ENCODE measurements around the gene TGFB1I1. TPM values are rescaled to one million over a fixed set of nuclear protein-coding genes. Genes with fewer than 3 reads are reported as not detected.

Gene TGFB1I1
- total RNA-seq, 1 experiment from 2014 or later, result 9.3 TPM

DNA sequence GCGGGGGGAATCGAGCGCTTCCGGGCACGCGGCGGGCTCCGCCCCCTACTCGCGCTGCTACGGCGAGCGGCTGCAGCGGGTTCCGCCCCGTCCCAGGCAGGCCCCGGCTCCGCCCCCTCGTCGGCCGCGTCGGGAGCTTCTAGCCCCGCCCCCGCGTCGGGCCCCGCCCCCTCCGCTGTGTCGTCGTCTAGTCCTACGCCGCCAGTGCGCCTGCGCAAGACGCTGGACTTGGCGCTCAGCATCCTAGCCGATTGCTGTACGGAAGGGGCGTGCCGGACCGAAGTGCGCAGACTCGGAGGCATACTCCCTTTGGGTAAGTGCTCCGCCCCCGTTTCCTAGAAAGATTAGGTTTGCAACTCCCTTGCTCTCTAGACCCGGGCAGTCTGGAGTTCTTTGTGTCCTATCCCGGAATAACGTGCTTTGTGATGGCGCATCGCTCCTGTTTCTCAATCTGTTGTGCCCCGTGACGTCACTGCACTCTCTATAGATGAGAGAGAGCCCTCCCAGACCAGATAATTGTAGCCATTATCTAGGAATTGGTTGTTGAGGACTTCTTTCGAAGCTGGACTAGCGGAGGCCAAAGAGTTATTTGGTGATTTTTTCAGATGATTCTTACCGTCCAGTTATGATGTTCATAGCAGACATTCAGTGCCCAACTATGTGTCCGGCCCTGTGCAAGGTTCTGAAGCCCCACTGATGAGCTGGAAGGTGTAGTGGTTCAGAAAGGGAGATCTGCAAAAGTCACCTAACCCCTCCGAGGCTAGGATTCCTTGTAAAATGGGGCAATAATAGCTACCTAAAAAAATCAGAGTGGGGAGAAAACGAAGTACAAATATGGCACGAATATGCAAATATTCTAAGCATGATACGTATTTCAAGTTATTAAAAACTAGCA is 12.0 kb upstream of the TGFB1I1 start:
- peak overlapping the region; percentile 78 for H3K4me3 ChIP-seq (ENCODE audit: low read depth, low read length)
- peaks cover 1% of the 10 kb centered on the region; the same call in 1 of the 2 replicates for H3K36me3 ChIP-seq (ENCODE audit: control insufficient read depth, insufficient read depth, low read length)
- no peaks in the 10 kb centered on the region for H3K27me3 ChIP-seq (replicated peaks; ENCODE audit: control insufficient read depth, insufficient read depth, low read length)
- intact Hi-C loops (cut with micrococcal nuclease; ENCODE audit: unreplicated experiment), result loop anchor here (1.0 to 10.0 kb wide), 6 partner anchors 17 to 415 kb away; partner anchors contain the start of genes PRSS8, ZNF267, ZNF646 and ZNF668
- ChIA-PET CTCF (interaction anchor here (0.7 to 4.3 kb wide), 9 partner anchors 8 to 506 kb away, joined by 3 to 33 read pairs (median 3); partner anchors contain the start of gene ZNF843), POLR2A (interaction anchor here (0.6 to 3.5 kb wide), 9 partner anchors 12 to 414 kb away, joined by 3 to 30 read pairs (median 9); partner anchors contain the start of genes FUS, KAT8, RUSF1 and TGFB1I1)
- Mint-ChIP-seq H3K4me3 (ENCODE audit: unreplicated experiment) (peak overlapping the region; percentile 79), H3K9me3 (ENCODE audit: unreplicated experiment) (no peaks in the 10 kb centered on the region), H3K4me1 (ENCODE audit: low read depth, unreplicated experiment) (peaks cover 6% of the 10 kb centered on the region), H3K27ac (ENCODE audit: unreplicated experiment) (peak overlapping the region; percentile 85), H3K36me3 (ENCODE audit: insufficient read depth, unreplicated experiment) (peaks cover 30% of the 10 kb centered on the region), H3K27me3 (ENCODE audit: insufficient read depth, unreplicated experiment) (no peaks in the 10 kb centered on the region)
- DNase-seq, result peak; percentile 99
- no peaks in the 10 kb centered on the region for H3K9me3 ChIP-seq
- peaks cover 13% of the 10 kb centered on the region; the same call in 1 of the 2 replicates for H3K4me1 ChIP-seq
- TF ChIP-seq, protein P1, sequence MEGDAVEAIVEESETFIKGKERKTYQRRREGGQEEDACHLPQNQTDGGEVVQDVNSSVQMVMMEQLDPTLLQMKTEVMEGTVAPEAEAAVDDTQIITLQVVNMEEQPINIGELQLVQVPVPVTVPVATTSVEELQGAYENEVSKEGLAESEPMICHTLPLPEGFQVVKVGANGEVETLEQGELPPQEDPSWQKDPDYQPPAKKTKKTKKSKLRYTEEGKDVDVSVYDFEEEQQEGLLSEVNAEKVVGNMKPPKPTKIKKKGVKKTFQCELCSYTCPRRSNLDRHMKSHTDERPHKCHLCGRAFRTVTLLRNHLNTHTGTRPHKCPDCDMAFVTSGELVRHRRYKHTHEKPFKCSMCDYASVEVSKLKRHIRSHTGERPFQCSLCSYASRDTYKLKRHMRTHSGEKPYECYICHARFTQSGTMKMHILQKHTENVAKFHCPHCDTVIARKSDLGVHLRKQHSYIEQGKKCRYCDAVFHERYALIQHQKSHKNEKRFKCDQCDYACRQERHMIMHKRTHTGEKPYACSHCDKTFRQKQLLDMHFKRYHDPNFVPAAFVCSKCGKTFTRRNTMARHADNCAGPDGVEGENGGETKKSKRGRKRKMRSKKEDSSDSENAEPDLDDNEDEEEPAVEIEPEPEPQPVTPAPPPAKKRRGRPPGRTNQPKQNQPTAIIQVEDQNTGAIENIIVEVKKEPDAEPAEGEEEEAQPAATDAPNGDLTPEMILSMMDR (IDR thresholded peaks at IDR 0.05; ENCODE audit: insufficient read depth in 1 of 2, low read depth in 1 of 2, low read length in 1 of 2, severe bottlenecking in 1 of 2, unreplicated experiment in 1 of 2), result no peak
- no TSS peak for BruUV-seq (replicated peaks)

DNA sequence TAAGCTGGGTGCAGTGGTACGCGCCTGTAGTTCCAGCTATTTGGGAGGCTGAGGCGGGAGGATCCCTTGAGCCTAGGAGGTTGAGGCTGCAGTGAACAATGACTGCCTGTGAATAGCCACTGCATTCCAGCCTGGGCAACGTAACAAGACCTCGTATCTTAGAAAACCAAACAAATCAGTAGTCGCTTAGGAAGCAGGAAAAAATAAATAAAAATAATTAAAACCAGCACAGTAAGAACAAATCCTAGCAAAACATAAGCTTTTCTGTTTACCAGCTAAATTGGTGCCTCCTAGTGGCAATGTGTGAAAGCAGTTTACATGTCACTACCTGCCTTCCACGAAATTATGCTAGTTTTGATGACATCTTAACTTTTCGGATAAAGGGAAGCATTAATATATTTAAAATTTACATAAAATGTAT is 11.4 kb upstream of the TGFB1I1 start:
- no peak for DNase-seq
- Mint-ChIP-seq H3K4me1 (ENCODE audit: low read depth, unreplicated experiment) (peaks cover 6% of the 10 kb centered on the region), H3K9me3 (ENCODE audit: unreplicated experiment) (no peaks in the 10 kb centered on the region), H3K4me3 (ENCODE audit: unreplicated experiment) (peak overlapping the region; percentile 79), H3K36me3 (ENCODE audit: insufficient read depth, unreplicated experiment) (peaks cover 37% of the 10 kb centered on the region), H3K27ac (ENCODE audit: unreplicated experiment) (peak overlapping the region; percentile 85), H3K27me3 (ENCODE audit: insufficient read depth, unreplicated experiment) (no peaks in the 10 kb centered on the region)
- TSS peak; percentile 58 for BruUV-seq (replicated peaks)
- POLR2A ChIA-PET, result interaction anchor here (2.0 to 3.5 kb wide), 3 partner anchors 17 to 343 kb away, joined by 9 to 30 read pairs (median 12); partner anchors contain the start of gene KAT8
- H3K4me1 ChIP-seq, result peaks cover 13% of the 10 kb centered on the region; the same call in 1 of the 2 replicates
- no peaks in the 10 kb centered on the region for H3K27me3 ChIP-seq (replicated peaks; ENCODE audit: control insufficient read depth, insufficient read depth, low read length)
- no peaks in the 10 kb centered on the region for H3K9me3 ChIP-seq
- CTCF ChIA-PET, result interaction anchor here (0.7 to 4.3 kb wide), 6 partner anchors 9 to 506 kb away, joined by 3 to 33 read pairs (median 4); partner anchors contain the start of gene ZNF843
- H3K36me3 ChIP-seq (ENCODE audit: control insufficient read depth, insufficient read depth, low read length), result peaks cover 1% of the 10 kb centered on the region; the same call in 1 of the 2 replicates
- peak overlapping the region; percentile 50 for H3K4me3 ChIP-seq (ENCODE audit: low read depth, low read length)
- TF ChIP-seq, protein P1 (IDR thresholded peaks at IDR 0.05; ENCODE audit: insufficient read depth in 1 of 2, low read depth in 1 of 2, low read length in 1 of 2, severe bottlenecking in 1 of 2, unreplicated experiment in 1 of 2), result peak; percentile 28 to 63
- intact Hi-C loops (cut with micrococcal nuclease; ENCODE audit: unreplicated experiment), result no loop called here

Data from Caco-2 (cell line).